GM12891 (cell line): ENCODE results near the gene PRKCA.

Source experiments
- DNase-seq: peaks from one replicate; pipeline ENCODE4 v3.0.0; 2011; ENCODE audit warnings: low spot score; ENCODE audit not compliant: insufficient read length
- FAIRE-seq: peaks from 2 replicates; lab custom pipeline; 2011; peaks lifted over from hg19 to GRCh38; lab: Jason Lieb, UNC
- PAX5 ChIP-seq: IDR thresholded peaks from 2 replicates; pipeline ENCODE4 v1.6.1; 2011; ENCODE audit warnings: low read length, moderate library complexity, mild to moderate bottlenecking; ENCODE audit not compliant: insufficient read depth, severe bottlenecking
- POLR2A ChIP-seq: IDR thresholded peaks from 2 replicates; pipeline ENCODE4 v1.6.1; 2011; ENCODE audit warnings: low read depth, low read length, control low read depth
- POLR2AphosphoS5 ChIP-seq: IDR thresholded peaks from 2 replicates; pipeline ENCODE4 v1.6.1; 2011; ENCODE audit warnings: low read depth, low read length, control low read depth
- POU2F2 ChIP-seq: IDR thresholded peaks from 2 replicates; pipeline ENCODE4 v1.6.1; 2011; ENCODE audit warnings: low read depth, mild to moderate bottlenecking, control low read depth, low read length, moderate library complexity
- SPI1 ChIP-seq: IDR thresholded peaks from 2 replicates; pipeline ENCODE4 v1.6.1; 2011; ENCODE audit warnings: low read depth, low read length, control low read depth
- TAF1 ChIP-seq: IDR thresholded peaks from 2 replicates; pipeline ENCODE4 v1.6.1; 2011; ENCODE audit warnings: low read depth, low read length, control low read depth

PRKCA gene

GRCh38 chr17:66750781-66751543 lies 448.5 kb downstream of the PRKCA start:
- FAIRE-seq (no peak), DNase-seq (no peak)
- TF ChIP-seq POU2F2 (no peak), POLR2A (no peak), PAX5 (no peak), POLR2AphosphoS5 (no peak), TAF1 (no peak), SPI1 (no peak)

- no peak for DNase-seq
- TF ChIP-seq POLR2A (no peak), POLR2AphosphoS5 (no peak), TAF1 (no peak), PAX5 (no peak), POU2F2 (no peak), SPI1 (no peak)
- no peak for FAIRE-seq
Observed at GRCh38 chr17:66751771-66752170, 449.4 kb downstream of the PRKCA start.

- DNase-seq (no peak), FAIRE-seq (no peak)
- no peak for TF ChIP-seq POU2F2
- no peak for TF ChIP-seq SPI1
- TF ChIP-seq PAX5: no peak
- no peak for TF ChIP-seq TAF1
- TF ChIP-seq POLR2AphosphoS5: no peak
- TF ChIP-seq POLR2A: no peak
Observed at GRCh38 chr17:66752411-66752810, 450.0 kb downstream of the PRKCA start.

GRCh38 chr17:66753126-66753920 lies 450.9 kb downstream of the PRKCA start:
- FAIRE-seq (no peak), DNase-seq (no peak)
- no peak for TF ChIP-seq POLR2A
- TF ChIP-seq POLR2AphosphoS5: no peak
- TF ChIP-seq PAX5: no peak
- no peak for TF ChIP-seq SPI1
- no peak for TF ChIP-seq TAF1
- no peak for TF ChIP-seq POU2F2

GRCh38 chr17:66755101-66755943 lies 452.9 kb downstream of the PRKCA start:
- no peak for TF ChIP-seq POU2F2
- no peak for TF ChIP-seq SPI1
- no peak for TF ChIP-seq POLR2AphosphoS5
- no peak for TF ChIP-seq POLR2A
- TF ChIP-seq TAF1: no peak
- no peak for TF ChIP-seq PAX5
- DNase-seq: no peak
- FAIRE-seq: no peak

GRCh38 chr17:66755944-66756290 lies 453.5 kb downstream of the PRKCA start:
- no peak for DNase-seq
- FAIRE-seq: no peak
- TF ChIP-seq PAX5 (no peak), POLR2A (no peak), POLR2AphosphoS5 (no peak), POU2F2 (no peak), SPI1 (no peak), TAF1 (no peak)

- no peak for TF ChIP-seq POLR2AphosphoS5
- no peak for TF ChIP-seq POLR2A
- TF ChIP-seq PAX5: no peak
- TF ChIP-seq SPI1: no peak
- TF ChIP-seq TAF1: no peak
- no peak for TF ChIP-seq POU2F2
- DNase-seq (no peak), FAIRE-seq (no peak)
Observed at GRCh38 chr17:66760324-66760723, 457.9 kb downstream of the PRKCA start.

GRCh38 chr17:66762276-66762675 lies 459.9 kb downstream of the PRKCA start:
- FAIRE-seq: no peak
- TF ChIP-seq POU2F2 (no peak), PAX5 (no peak), POLR2AphosphoS5 (no peak)
- no peak for DNase-seq

- no peak for TF ChIP-seq POU2F2
- no peak for TF ChIP-seq TAF1
- TF ChIP-seq POLR2AphosphoS5: no peak
- TF ChIP-seq PAX5: no peak
- TF ChIP-seq SPI1: no peak
- no peak for TF ChIP-seq POLR2A
- DNase-seq: no peak
- no peak for FAIRE-seq
Observed at GRCh38 chr17:66763056-66763455, 460.6 kb downstream of the PRKCA start.
